OCI-LY7 (cell line): ENCODE results near the gene TMEM273. TPM values are rescaled to one million over a fixed set of nuclear protein-coding genes. Genes with fewer than 3 reads are reported as not detected.

Experiments
- BruUV-seq: library from RNA; stranded (reverse); fragments of 400-500 nt; replicated peaks from 2 replicates; lab custom pipeline; 2021; lab: Mats Ljungman, UMichigan
- CTCF ChIA-PET: fragments of 300-600 bp; sonication (Branson Sonifier 250); formaldehyde crosslinking; loops from one replicate; lab custom pipeline; 2022; ENCODE audit warnings: antibody characterized with exemption; ENCODE audit not compliant: unreplicated experiment; lab: Charles Lee
- POLR2A ChIA-PET: fragments of 300-600 bp; sonication (Branson Sonifier 250); formaldehyde crosslinking; loops from one replicate; lab custom pipeline; 2022; ENCODE audit warnings: antibody characterized with exemption; lab: Charles Lee
- DNase-seq: peaks from one replicate; pipeline ENCODE4 v3.0.0-alpha.2; 2015; ENCODE audit warnings: low spot score
- H2AFZ ChIP-seq: fragments of 200-600 bp; sonication (generic), shearing (Covaris generic); 2 replicates; pipeline ENCODE4 v1.6.1; 2014; ENCODE audit warnings: mild to moderate bottlenecking, antibody characterized with exemption, low read length, moderate library complexity
- H3K27ac ChIP-seq: fragments of 200-600 bp; sonication (generic); 2 replicates; pipeline ENCODE4 v1.5.1; 2014; ENCODE audit warnings: mixed run types, low read depth, mild to moderate bottlenecking, moderate library complexity, low read length, inconsistent platforms; ENCODE audit not compliant: poor library complexity, severe bottlenecking
- H3K36me3 ChIP-seq: fragments of 200-600 bp; sonication (generic); 2 replicates; pipeline ENCODE4 v1.6.1; 2014; ENCODE audit warnings: mild to moderate bottlenecking, antibody characterized with exemption, low read length, moderate library complexity, mixed read lengths; ENCODE audit not compliant: insufficient read depth
- H3K4me1 ChIP-seq: fragments of 200-600 bp; sonication (generic); 2 replicates; pipeline ENCODE4 v1.5.1; 2014; ENCODE audit warnings: mild to moderate bottlenecking, low read length; ENCODE audit not compliant: insufficient read depth, poor library complexity, severe bottlenecking
- H3K4me2 ChIP-seq: fragments of 200-600 bp; sonication (generic); 2 replicates; pipeline ENCODE4 v1.6.1; 2014; ENCODE audit warnings: mild to moderate bottlenecking, low read length
- H3K4me3 ChIP-seq: fragments of 200-600 bp; sonication (generic); 2 replicates; pipeline ENCODE4 v1.5.1; 2014; ENCODE audit warnings: mild to moderate bottlenecking, low read depth, low read length; ENCODE audit not compliant: poor library complexity, severe bottlenecking
- H3K79me2 ChIP-seq: fragments of 200-600 bp; sonication (generic); 2 replicates; pipeline ENCODE4 v1.6.1; 2016; ENCODE audit warnings: low read depth, mild to moderate bottlenecking, low read length, moderate library complexity, mixed read lengths; ENCODE audit not compliant: insufficient read depth
- H3K9me2 ChIP-seq: fragments of 200-600 bp; sonication (generic); 2 replicates; pipeline ENCODE4 v1.6.1; 2016; ENCODE audit warnings: mild to moderate bottlenecking, low read length, mixed read lengths; ENCODE audit not compliant: insufficient read depth
- H3K9me3 ChIP-seq: fragments of 200-600 bp; sonication (generic); 2 replicates; pipeline ENCODE4 v1.6.1; 2014; ENCODE audit warnings: mild to moderate bottlenecking, mixed run types, low read length, mixed read lengths
- H4K20me1 ChIP-seq: fragments of 200-600 bp; sonication (generic); 2 replicates; pipeline ENCODE4 v1.6.1; 2014; ENCODE audit warnings: mild to moderate bottlenecking, antibody characterized with exemption, low read length, moderate library complexity, mixed read lengths; ENCODE audit not compliant: insufficient read depth
- CTCF ChIP-seq: fragments of 200-600 bp; sonication (generic); conservative IDR thresholded peaks from 2 replicates; pipeline ENCODE4 v1.5.1; 2014; ENCODE audit warnings: mild to moderate bottlenecking, antibody characterized with exemption, low read length, moderate library complexity, mixed read lengths
- EZH2phosphoT487 ChIP-seq: fragments of 200-600 bp; sonication (generic); IDR thresholded peaks from 2 replicates; pipeline ENCODE4 v1.6.1; 2018; ENCODE audit warnings: low read depth, borderline replicate concordance, mild to moderate bottlenecking, mixed run types, antibody characterized with exemption, low read length, moderate library complexity, mixed read lengths
- intact Hi-C: fragments of 100-400 bp; cut with micrococcal nuclease; formaldehyde crosslinking; loops from one replicate; pipeline ENCODE4 v1.10.0; 2022; ENCODE audit not compliant: unreplicated experiment
- total RNA-seq, 2 experiments: library from RNA; depleted of rRNA in 1 of 2; stranded (reverse); fragments of >200 nt in 1 of 2; shearing (Covaris generic) in 1 of 2; gene quantifications; 2 replicates each; pipeline ENCODE4 v1.2.3, GENCODE V29; 2014 to 2022

The TMEM273 gene
- total RNA-seq, 2 experiments from 2014 or later: 0.82 to 1.8 TPM

GRCh38 chr10:49139846-49140195 is 48.4 kb downstream of the TMEM273 start:
- Histone ChIP-seq H3K9me2 (no peaks in the 10 kb centered on the region), H4K20me1 (no peaks in the 10 kb centered on the region), H3K27ac (no peak overlapping the region), H3K4me2 (no peak overlapping the region), H3K9me3 (peaks cover 11% of the 10 kb centered on the region; the same call in 1 of the 2 replicates), H3K79me2 (no peaks in the 10 kb centered on the region), H3K36me3 (peaks cover 7% of the 10 kb centered on the region; the same call in 1 of the 2 replicates), H3K4me1 (peaks cover 49% of the 10 kb centered on the region), H2AFZ (no peak overlapping the region), H3K4me3 (no peak overlapping the region)
- no TSS peak for BruUV-seq
- no peak for TF ChIP-seq EZH2phosphoT487
- no peak for TF ChIP-seq CTCF
- ChIA-PET CTCF (no interaction called here), POLR2A (interaction anchor here (1.0 to 1.1 kb wide), 2 partner anchors 21 to 59 kb away, joined by 3 to 4 read pairs; no protein-coding TSS in a partner anchor)
- intact Hi-C loops: no loop called here
- DNase-seq: no peak

- intact Hi-C loops: no loop called here
- H4K20me1 ChIP-seq: no peaks in the 10 kb centered on the region
- H3K9me3 ChIP-seq: peaks cover 11% of the 10 kb centered on the region; the same call in 1 of the 2 replicates
- peaks cover 55% of the 10 kb centered on the region for H3K4me1 ChIP-seq
- POLR2A ChIA-PET: interaction anchor here (1.1 kb wide), 1 partner anchor 21 kb away, joined by 4 read pairs; no protein-coding TSS in a partner anchor
- H2AFZ ChIP-seq: no peak overlapping the region
- H3K27ac ChIP-seq: no peak overlapping the region
- no peak overlapping the region for H3K4me3 ChIP-seq
- H3K4me2 ChIP-seq: no peak overlapping the region
- no peak for DNase-seq
- no peak for TF ChIP-seq CTCF
- H3K9me2 ChIP-seq: no peaks in the 10 kb centered on the region
- H3K79me2 ChIP-seq: no peaks in the 10 kb centered on the region
- no TSS peak for BruUV-seq
- CTCF ChIA-PET: no interaction called here
- peaks cover 7% of the 10 kb centered on the region; the same call in 1 of the 2 replicates for H3K36me3 ChIP-seq
Observed at GRCh38 chr10:49139028-49139845, 49.0 kb downstream of the TMEM273 start.

DNA sequence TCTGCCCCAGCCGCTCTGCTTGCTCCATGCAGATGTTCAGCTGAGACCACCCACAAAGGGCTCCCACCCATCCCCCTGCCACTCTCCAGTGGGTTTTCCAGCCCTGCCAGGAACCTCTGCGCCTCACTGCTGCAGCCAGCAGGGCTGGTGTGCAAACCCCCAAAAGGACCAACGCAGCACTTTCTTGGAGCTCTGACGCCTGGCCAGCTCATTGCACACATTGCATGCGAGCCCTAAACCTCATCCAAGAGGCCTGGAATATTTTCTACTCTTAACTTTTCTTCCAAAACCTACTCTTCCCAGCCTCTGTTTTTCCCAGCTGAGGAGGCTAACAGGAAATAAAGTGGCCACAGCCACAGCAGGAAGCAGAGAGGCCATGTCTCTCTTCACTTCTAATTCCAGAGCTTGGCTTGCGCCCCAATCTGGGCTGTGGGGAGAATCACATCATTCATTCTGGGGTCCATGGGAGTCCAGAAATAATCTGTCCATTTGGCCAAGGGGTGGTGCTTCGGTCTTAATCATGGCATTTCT is 49.8 kb downstream of the TMEM273 start:
- TF ChIP-seq CTCF: no peak
- no peak for TF ChIP-seq EZH2phosphoT487
- CTCF ChIA-PET: no interaction called here
- DNase-seq: no peak
- Histone ChIP-seq H3K9me3 (peaks cover 11% of the 10 kb centered on the region; the same call in 1 of the 2 replicates), H3K4me1 (peaks cover 56% of the 10 kb centered on the region), H2AFZ (no peak overlapping the region), H3K79me2 (no peaks in the 10 kb centered on the region), H3K9me2 (no peaks in the 10 kb centered on the region), H3K27ac (no peak overlapping the region), H4K20me1 (no peaks in the 10 kb centered on the region), H3K4me3 (no peak overlapping the region), H3K4me2 (no peak overlapping the region), H3K36me3 (peaks cover 7% of the 10 kb centered on the region; the same call in 1 of the 2 replicates)
- intact Hi-C loops: no loop called here
- POLR2A ChIA-PET: no interaction called here
- no TSS peak for BruUV-seq
